HK-2 (cell line): ENCODE results near the gene GAK.

Source experiments
- DNase-seq: peaks from one replicate; pipeline ENCODE4 v3.0.0-alpha.2; 2018; ENCODE audit not compliant: unreplicated experiment

The GAK gene

DNA sequence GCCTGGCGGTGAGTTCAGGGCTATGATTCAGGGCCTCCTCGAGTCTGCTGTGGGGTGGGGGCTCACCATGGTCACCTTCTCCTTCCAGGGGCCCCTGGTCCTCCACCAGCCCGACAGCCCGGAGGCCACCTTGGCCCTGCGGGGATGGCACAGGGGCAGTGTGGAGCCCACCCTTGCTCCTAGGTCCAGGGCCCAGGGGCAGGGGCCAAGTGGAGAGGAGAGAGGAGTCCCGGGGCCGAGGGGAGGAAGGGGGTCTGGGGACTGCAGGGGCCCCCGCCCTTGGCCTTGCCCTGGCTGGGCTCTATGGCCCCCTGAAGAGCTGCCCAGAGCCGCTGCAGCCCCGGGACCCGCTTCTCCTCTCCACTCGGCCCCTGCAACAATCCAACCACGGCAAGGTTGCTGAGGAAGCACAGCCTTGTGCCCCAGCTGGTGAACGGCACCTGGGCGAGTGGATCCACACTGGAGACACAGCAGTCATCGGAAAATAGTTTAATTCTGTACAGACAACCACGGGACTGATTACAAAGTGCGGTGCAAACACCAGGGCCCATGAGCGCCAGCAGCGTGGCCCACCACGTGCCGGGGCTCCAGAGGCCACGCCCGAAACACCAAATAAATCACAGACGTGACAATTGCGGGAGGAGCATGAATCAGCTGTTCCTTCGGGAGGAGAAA, 83.2 kb downstream of the GAK start:
- DNase-seq, result no peak

DNA sequence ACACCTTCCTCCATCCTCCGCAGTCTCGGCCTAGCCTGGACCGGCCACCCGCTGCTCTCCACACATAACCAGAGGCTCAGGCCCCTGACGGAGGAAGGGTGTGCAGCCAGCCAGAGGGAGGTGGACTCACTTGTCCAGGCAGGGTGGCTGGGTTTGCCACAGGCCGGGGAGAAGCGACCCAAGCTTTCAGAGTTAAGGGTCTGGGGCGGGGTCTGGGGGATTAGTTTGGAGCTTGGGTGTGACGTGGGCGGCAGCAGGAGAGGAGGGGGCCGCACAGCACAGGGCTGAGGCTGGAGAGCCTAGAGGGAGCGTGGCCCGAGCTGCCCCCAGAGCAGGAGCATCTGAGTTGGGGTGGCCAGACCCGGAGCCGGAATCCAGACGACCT, 83.8 kb downstream of the GAK start:
- DNase-seq, result no peak

DNA sequence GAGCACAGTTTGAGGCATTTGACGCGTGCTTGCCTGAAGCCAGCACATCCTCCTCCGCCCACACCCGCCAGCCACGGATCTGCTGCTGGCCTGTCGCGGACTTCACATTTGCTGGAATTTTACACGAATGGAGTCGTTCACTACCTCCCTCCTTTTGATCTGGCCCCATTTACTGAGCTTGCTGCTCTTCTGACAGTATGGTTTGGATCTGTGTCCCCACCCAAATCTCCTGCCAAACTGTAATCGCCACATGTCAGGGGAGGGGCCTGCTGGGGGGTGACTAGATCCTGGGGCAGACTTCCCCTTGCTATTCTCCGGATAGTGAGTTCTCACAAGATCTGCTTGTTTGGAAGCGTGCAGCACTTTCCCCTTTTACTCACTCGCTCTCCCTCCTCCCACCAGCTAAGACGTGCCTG, 86.3 kb downstream of the GAK start:
- DNase-seq, result no peak

DNA sequence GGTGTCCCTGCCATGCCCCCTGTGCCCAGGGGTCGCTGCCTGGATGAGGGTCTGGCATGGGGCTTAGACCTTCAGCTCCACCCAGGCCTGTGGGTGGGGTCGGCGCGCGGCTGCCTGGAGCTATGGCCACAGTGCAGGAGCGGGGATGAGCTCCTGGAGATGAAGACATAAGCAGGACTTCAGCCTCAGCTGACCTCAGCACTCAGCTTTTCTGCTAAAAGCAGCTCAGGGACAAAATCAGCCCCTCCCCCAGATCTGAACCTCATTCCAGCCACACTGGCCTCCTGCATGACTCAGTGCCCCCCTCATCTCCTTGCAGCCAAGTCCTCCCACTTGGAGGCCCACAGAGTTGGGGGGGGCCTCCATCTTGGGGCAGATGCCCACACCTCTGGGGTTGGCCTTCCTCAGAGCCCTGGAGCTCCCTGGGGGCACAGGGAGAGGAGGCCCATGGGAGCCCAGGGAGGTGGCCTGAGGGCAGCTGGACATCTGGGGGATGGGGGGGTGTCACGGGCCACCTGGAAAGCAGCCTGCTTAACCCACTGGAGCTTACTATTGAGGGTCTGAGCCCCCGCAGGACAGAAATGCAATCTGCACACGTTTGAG, 86.8 kb downstream of the GAK start:
- no peak for DNase-seq

DNA sequence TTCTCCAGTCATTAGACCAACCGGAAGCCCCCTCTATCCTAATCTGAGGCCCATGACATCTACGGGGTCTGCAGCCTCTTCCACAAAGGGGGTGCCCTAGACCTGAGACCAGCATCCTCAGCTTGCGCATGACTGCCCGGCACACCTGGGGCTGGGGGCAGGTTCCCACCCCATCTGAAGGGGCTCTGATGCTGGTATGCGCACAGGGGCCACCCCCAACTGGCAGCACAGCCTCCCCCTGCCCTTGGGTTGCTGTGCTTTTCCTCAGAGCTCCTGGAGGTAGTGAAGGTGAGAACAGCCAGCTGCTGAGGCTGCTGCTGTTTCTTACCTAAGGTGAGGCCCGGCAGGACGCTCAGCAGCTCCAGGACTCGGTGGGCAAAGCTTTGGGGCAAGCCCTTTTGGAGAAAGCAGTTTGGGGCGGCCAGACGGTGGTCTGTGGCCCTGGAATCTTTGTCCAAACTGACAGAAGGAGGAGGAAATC, 87.3 kb downstream of the GAK start:
- no peak for DNase-seq

DNA sequence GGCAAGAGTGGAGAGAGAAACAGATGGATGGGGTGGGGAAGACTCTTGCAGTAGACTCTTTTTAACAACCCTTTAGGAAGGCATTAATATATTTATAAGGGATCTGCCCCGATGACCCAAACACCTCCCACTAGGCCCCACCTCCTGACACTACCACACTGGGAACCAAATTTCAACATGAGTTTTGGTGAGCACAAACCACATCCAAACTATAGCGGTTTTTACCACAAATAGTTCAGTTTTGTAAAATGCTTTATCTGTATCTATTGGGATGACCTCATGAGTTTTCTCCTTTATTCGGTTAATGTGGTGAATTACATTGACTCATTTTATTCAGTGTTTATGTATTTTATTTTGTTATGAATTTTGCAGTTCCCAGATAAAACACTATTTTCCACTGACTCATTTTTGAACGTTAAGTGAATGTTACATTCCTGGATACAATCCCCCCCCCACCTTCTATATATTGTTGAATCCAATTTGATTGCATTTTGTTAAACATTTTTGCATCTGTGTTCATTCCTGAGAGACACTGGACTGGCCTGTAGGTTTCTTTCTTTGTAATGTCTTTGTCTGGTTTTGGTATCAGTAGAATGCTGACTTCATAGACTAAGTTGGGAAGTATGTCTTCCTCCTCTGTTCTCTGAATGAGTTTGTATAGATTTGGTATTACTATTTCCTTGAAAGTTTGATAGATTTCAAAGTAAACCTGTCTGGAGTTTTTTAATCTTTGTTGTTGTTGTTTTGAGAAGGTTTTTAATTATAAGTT, 92.3 kb downstream of the GAK start:
- no peak for DNase-seq

DNA sequence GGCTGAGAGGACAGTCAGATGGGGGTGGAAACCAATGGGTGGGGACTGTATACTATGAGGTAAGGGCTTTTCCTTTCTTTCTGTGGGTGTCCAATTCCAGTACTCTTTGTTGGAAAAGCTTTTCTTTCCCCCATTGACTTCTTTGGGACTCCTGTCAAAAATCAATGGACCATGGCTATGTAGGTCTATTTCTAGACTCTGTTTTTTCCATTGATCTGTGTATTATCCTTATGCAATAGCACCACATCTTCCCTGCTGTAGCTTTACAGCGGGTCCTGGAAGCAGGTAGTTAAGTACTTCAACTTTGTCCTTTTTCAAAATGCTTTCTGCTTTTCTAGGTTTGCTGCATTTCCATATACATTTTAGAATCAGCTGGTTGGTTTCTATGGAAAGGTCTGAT, 94.3 kb downstream of the GAK start:
- DNase-seq, result no peak

DNA sequence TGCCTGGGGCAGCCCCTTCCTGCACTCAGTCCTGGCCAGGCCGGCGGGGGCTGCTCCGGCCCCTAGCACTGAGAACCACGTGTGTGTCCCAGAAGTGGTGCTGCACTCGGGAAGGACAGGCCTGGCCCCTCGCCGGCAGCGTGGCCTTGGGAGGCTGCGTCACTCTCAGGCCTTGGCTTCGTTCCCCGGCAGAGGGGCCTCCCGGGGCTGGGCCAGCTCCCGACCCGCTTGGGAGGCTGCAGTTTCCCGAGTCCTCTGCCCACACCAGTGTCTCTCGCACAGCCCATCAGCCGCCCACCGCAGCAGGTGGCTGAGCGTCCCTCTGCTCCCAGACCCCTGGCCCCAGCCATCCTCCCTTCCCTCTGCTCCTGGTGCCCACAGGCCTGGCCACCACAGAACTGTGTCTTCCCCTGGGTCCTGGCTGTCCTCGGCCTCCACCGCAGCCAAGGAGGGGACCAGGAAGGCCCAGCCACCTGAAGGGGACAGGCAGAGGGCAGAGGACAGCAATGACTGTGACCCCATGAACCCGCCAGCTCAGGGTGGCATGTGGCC, 95.3 kb downstream of the GAK start:
- DNase-seq, result no peak

DNA sequence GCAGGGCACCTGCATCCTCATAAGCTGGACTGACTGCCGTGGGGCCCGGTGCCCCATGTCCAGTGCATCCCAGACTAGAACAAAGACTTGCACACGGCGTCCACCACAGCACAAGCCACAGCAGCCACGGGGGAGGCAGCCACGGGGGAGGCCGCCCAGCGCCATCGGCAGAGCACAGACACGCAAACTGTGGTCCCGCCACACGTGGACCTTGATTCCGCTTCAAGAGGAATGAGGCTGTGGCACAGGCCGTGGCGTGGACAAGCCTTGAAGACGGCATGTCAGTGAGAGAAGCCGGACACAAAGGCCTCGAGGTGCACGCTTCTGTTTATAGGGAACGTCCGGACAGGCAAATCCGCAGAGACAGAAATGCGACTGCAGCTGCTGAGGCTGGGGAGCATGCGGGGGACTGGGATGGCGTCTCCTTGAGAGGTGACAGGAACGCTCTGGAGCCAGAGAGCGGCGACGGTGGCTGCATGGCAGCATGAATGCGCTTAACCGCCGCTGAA, 96.1 kb downstream of the GAK start:
- DNase-seq, result no peak

DNA sequence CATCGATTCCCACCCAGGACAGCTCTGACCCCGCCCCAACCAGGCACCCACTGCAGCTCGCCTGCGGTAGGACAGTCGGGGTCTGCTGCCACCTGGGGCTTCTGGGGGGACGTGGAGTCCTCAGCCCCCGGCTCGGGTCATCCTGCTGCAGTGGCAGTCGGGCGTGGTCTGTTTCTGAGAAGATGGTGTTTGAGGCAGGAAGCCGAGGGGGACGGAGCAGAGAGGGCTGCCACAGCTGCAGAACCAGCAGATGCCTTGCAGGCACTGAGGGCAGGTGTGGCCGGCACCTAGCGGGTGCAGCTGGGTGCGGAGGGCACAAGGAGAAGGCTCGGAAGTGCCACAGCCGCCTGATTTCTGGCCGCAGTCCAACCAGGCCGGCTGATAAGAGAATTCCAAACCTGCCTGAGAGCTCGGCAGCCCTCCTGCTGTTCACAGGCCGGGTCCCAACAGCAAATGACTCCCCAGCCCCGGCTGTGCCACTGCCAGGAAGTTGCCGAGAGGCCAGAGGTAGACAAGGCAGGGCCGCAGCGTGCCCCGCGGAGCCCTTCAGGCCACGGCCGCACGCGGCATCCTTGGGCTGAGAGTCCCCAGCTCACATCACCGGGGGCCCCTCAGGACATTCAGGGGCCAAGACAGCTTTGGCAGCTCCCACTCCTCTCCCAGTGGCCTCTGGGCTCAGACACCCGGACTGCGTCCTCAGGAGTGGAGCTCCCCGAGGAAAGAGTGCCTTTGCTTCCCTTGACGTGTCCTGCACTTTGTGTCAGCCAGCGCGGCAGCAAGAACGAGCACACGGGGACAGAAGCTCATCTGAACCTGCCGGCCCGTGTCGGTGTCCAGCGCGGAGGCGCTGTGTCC, 96.7 kb downstream of the GAK start:
- no peak for DNase-seq

DNA sequence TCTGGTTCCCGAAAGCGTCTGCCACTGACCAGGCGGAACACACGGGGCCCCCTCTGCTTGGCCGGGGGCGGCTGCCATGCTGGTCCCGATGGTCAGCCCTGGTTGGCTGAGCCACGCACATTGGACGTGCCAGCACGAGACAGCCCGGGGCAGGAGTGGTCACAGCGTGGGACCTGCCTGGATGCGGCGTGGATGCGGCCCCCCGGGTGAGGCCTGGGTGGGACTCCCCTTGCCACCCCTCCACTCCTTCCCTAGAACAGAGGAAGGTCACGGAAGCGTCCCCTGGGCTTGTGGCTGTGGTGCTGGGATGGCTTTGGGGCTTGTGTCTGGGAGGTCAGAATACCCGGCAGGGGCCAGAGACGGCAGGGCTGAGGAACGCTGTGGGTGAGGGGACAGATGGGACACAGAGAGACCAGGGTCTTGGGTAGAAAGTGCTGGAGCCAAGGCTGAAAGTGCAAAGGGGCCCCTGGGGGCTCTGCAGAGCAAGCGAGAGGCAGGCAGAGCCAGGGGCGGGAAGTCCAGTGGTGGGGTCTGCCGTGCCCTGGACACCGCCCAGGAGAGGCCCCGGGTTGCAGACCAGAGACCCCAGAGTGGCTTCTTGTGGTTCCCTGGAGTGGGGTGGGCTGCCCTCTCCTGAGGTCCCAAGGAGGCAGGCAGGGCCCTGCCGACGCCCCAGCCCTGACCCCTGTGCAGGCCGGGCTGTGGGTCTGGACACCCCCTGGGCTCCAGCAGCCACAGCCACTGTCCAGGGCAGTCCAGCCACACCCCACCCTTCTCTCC, 97.6 kb downstream of the GAK start:
- DNase-seq, result no peak

DNA sequence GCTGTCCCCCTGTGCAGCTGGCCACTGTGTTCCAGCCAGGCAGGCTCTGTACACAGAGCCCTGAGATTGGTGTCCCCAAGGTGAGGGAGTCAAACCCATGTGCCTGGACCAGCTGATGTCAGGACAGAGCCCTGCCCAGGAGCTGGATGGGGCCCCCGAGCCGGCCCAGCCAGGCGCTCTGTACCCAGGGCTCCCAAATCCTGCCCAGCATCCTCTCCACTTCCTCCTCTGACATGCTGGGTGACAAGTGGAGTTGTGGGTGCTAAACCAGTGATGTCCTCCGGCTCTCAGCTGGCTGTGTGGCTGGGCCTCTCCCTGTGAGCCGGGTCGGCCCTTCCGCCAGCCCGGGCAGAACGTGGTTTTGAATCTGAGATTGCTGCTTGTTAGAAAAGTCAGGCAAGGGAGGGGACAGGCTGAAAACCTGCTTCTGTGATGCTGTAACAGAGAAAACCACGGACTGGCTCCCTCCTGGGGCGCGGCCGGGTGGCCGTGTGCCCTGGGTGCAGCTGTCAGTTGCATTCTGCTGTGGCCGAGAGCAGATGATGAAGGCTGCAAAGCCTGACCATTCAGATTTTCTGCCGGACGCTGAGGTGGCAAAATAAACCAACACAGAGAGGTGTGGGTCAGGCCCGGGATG, 98.3 kb downstream of the GAK start:
- no peak for DNase-seq

DNA sequence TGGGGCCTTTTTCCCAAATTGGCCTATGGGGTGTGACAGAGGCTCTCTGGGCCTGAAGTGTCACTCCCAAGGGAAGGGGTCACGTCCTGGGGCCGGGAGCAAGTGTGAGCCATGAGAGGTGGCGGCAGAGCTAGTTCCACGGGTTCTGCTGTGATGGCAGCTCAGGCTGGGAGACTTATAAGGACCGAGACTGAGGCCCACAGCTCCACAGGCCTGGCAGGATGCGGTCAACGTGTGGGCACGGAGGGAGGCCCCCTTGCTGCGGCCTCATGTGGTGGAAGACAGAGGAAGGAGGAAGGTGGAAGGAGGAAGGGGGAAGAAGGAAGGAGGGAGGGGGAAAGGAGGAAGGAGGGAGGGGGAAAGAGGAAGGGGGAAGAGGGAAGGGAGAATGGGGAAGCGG, 99.0 kb downstream of the GAK start:
- no peak for DNase-seq

DNA sequence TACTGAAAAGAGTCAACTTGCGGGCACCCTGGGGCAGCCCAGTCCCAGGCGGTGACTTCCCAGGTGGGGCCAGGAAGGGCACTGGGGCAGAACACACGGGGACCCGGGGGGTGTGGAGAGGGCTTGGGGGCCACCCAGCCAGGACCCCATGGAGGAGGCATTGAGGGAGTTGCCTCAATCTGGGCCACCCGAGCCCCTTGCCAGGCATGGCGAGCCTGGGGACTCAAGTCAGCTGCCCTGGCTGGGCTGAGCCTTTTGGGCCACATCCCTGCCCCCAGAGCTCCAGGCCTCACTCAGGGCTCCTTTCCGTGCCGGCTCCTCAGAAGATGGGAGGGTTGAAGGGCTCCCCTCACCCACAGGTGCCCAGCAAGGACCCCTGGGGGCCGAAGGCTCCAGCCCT, 99.6 kb downstream of the GAK start:
- no peak for DNase-seq

DNA sequence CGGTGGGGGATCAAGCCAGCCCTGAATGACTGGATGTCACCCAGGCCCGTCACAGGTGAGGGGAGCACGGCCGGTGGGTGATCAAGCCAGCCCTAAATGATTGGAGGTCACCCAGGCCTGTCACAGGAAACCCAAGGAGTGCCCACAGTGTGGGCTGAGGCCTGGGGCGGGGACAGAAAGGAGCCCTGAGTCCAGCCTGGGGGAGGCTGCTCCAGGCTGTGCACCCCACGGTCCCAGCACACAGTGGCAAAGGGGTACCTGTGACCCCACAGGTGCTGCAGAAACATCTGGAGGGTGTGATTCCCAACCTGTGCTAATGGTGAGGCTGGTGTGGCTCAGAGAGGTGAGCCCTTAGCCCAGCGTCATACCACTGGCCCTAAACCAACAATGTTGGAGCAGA, 100.0 kb downstream of the GAK start:
- no peak for DNase-seq

DNA sequence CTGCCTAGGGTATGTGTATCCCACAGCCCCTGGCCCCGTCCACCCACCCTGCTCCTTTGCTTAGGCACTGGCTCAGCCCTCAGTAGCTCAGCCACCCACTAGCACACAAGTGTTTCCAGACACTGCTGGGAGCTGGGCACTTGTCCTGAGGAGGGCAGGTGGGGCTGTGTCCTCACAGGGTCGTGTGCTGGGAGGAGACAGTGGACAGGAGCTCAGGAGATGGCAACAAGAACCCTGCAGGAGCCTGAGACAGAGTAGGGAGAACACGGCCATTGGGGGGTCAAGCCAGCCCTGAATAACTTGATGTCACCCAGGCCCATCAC, 100.7 kb downstream of the GAK start:
- DNase-seq, result no peak

DNA sequence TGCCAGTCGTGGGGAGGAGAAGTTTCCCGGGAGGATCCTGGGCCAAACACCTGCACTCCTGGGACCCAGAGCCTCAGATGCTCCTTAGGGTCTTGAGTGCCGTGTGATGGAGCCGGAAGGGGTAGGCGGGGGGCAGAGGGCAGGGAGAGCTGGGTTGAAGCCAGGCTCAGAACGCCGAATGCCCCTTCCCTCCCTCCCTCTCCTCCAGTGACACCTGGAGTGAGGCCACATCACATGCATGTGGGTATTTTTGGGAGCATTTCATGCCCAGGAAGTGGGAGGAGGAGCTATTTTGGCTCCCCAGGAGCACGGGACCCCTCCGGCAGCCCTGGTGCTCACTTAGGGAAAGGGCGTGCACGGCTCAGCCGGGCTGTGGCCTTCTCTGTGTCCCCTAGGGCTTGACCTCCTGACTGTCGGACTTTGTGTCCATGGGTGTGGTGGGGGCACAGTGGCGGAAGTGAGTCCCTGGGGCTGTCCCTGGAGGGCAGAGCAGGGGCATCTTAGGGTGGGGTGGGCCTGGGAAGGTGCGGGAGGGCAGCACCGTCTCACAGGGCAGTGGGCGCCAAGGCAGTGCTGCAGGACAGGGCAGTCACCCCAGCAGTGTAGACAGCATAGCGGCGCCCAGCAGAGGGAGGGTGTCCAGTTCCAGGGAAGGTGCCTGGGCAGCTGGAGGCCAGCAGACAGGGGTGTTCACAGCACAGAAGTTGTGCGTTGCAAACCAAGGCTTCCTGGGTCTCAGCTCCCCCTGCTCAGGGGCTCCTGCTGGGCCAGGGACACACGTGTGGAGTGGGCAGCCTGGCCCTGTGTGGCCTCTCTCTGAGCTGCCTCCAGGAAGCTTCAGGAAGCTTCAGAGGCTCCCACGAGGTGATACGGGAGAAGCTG, 101.3 kb downstream of the GAK start:
- no peak for DNase-seq

DNA sequence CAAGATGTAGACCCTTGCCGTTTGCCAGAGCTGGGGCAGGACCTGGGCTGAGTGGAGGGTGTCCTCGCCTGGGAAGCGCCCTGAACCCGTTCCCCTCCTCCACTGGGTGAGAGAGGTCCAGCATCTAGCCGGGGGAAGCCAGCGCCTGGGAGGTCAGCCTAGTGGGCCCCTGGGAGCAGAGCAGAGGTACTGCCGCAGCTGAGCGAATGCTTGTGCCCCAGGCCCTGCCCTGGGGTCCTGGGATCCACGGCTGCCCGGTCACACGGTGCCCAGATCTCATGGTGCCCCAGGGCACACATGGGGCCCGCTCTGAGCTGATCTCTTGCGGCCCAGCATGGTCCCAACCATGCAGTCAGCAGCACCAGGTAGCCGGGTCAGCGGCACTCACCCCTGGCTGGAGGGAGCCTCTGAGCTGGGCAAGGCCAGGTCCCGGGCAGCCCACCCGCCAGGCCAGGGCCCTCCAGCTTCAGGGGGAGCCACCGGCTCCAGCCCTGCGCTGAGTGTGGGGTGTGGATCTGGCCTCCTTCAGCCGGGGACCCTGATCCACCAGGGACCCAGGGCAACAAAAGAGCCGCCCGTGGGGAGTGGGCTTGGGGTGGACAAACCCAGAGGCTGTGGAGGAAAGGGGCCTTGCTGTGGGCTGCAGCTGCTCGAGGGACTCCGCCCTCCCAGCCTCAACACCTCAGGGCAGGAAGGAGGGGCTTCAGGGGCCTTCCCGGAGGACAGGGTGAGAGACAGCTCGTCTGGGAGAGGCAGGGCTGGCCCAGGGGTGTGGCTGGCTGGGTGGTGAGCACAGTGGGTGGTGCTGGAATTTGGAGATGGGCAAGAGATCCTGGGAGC, 102.1 kb downstream of the GAK start:
- DNase-seq, result no peak

DNA sequence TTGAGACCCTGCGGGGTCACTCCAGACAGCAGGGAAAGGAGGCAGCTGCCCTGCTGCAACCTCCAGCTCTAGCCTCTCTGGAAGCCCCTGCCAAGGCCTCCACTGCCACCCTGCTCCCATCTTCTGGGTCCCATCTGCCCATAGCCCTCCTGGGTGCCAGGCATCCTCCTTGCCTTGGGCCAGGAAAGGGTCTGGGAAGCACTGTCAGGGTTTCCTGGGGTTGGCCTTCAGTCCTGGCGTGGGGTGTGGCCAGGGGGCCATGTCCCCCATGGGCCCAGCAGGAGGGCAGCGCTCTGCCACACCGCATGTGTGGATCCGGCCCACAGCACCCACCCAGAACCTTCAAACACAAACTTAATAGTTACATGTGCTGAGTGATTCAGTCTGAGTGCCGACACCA, 102.8 kb downstream of the GAK start:
- DNase-seq, result no peak
